Subcutaneous abdominal adipose tissue (tissue), 5 donors: ENCODE measurements around the gene BAK1.
A peak's percentile ranks its signal among the peaks of the same experiment; 100 is the strongest.
"Not testable (repeated sequence)": the region's sequence is repeated elsewhere in the genome, so short reads cannot be mapped to it uniquely, and the experiment has no call there.

ENCODE experiments used
- H3K27ac ChIP-seq: one replicate; pipeline ENCODE4 v1.7.0; 2013; ENCODE audit warnings: low read depth, mild to moderate bottlenecking, inconsistent platforms, low read length, moderate library complexity
- H3K27me3 ChIP-seq, 5 donors: one replicate each; pipeline ENCODE4 v1.7.0; 2013; ENCODE audit warnings: low read length in 5 of 5, inconsistent platforms in 1 of 5; ENCODE audit not compliant: control insufficient read depth in 5 of 5, insufficient read depth in 4 of 5
- H3K36me3 ChIP-seq, 5 donors: one replicate each; pipeline ENCODE4 v1.7.0; 2013; ENCODE audit warnings: low read length in 5 of 5; ENCODE audit not compliant: control insufficient read depth in 5 of 5, insufficient read depth in 5 of 5
- H3K4me1 ChIP-seq, 5 donors: one replicate each; pipeline ENCODE4 v1.7.0; 2013; ENCODE audit warnings: low read length in 5 of 5, mild to moderate bottlenecking in 3 of 5, moderate library complexity in 1 of 5; ENCODE audit not compliant: control insufficient read depth in 5 of 5, insufficient read depth in 5 of 5
- H3K4me3 ChIP-seq, 5 donors: one replicate each; pipeline ENCODE4 v1.7.0; 2013; ENCODE audit warnings: low read length in 5 of 5, low read depth in 1 of 5
- H3K9ac ChIP-seq, 5 donors: one replicate each; pipeline ENCODE4 v1.7.0; 2013; ENCODE audit warnings: low read length in 5 of 5, mild to moderate bottlenecking in 4 of 5, moderate library complexity in 3 of 5
- H3K9me3 ChIP-seq, 5 donors: one replicate each; pipeline ENCODE4 v1.7.0; 2013; ENCODE audit warnings: low read length in 5 of 5; ENCODE audit not compliant: control insufficient read depth in 5 of 5
- donor health status: healthy.
- donor health status: healthy.
- donor health status: healthy.
- donor health status: healthy.
- donor health status: healthy.

BAK1 gene

GRCh38 chr6:33596894-33597293, 16.8 kb upstream of the BAK1 start:
- not testable (repeated sequence) for H3K36me3 ChIP-seq, H3K9ac ChIP-seq, H3K4me1 ChIP-seq, H3K9me3 ChIP-seq, H3K4me3 ChIP-seq, H3K27ac ChIP-seq
- H3K27me3 ChIP-seq: peaks cover 5 to 13% (median 7%) of the 10 kb centered on the region in 5 donors

DNA sequence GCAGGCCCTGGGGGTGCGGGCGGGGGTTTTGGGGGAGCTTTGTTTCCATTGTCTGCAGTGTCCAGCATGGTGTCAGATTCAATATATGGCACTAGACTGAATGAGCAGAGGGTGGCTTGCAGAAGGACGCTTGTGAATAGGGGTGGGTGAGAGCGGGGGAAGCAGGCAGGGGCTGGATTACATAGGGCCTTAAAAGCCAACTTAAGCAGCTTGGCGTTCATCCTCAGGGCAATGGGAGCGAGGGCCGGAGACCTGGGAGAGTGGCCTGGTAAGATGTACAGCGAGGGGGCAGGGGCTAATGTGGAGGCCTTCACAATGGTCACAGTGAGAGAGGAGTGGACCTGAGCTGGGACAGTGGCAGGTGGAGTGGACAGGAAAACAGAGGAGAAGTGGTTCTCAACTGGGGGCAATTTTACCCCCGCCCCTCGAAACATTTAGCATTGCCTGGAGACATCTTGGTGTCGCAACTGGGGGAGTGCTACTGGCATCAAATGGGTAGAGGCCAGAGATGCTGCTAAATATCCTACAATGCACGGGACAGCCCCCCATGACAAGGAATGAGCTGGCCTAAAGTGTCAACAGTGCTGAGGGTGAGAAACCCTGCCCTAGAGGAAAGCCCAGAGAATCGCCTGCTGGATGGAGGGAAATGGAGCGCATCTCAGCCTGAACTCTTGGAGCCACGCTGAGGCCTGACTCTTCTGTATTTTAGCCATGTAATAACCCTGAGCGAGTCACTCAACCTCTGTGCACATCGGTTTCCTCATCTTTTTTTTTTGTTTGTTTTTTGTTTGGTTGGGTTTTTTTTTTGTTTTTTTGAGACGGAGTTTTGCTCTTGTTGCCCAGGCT, 15.1 kb upstream of the BAK1 start:
- H3K27me3 ChIP-seq: peaks cover 5 to 13% (median 7%) of the 10 kb centered on the region in 5 donors
- H3K4me3 ChIP-seq: no peak overlapping the region
- no peak overlapping the region for H3K27ac ChIP-seq
- no peaks in the 10 kb centered on the region for H3K36me3 ChIP-seq
- H3K9ac ChIP-seq: no peak overlapping the region
- H3K4me1 ChIP-seq: peaks cover 0 to 13% (median 4%) of the 10 kb centered on the region in 5 donors
- no peaks in the 10 kb centered on the region for H3K9me3 ChIP-seq

- H3K27ac ChIP-seq: no peak overlapping the region
- H3K4me1 ChIP-seq: peaks cover 0 to 28% (median 8%) of the 10 kb centered on the region in 5 donors
- no peak overlapping the region for H3K9ac ChIP-seq
- peaks cover 5 to 13% (median 7%) of the 10 kb centered on the region in 5 donors for H3K27me3 ChIP-seq
- no peaks in the 10 kb centered on the region for H3K36me3 ChIP-seq
- peak overlapping the region in 1 of 5 donors; percentile 13 for H3K4me3 ChIP-seq
- no peaks in the 10 kb centered on the region for H3K9me3 ChIP-seq
These were observed 13.3 kb upstream of the BAK1 start for GRCh38 chr6:33593414-33593727.

- Histone ChIP-seq H3K36me3 (no peaks in the 10 kb centered on the region), H3K27me3 (peaks cover 5 to 13% (median 7%) of the 10 kb centered on the region in 5 donors), H3K9ac (no peak overlapping the region), H3K4me3 (peak overlapping the region in 1 of 5 donors; percentile 13), H3K4me1 (peaks cover 0 to 28% (median 8%) of the 10 kb centered on the region in 5 donors), H3K9me3 (no peaks in the 10 kb centered on the region), H3K27ac (no peak overlapping the region)
These were observed 12.7 kb upstream of the BAK1 start for GRCh38 chr6:33592595-33593413.

DNA sequence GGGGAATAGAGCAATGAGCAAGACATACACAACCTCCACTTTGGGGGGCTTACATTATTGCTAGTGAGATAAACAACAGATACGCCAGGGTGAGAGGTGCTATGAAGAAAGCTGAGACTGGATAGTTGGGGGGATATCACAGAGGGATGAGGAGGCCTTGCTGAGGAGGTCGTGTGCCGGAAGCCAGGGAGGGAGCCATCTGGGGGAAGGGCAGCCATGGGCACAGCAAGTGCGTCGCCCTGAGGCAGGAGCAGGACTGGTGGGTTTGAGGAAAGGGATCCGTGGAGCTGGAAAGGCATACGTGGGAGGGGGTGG, 12.2 kb upstream of the BAK1 start:
- no peak overlapping the region for H3K27ac ChIP-seq
- no peaks in the 10 kb centered on the region for H3K9me3 ChIP-seq
- no peak overlapping the region for H3K4me3 ChIP-seq
- H3K36me3 ChIP-seq: no peaks in the 10 kb centered on the region
- no peak overlapping the region for H3K9ac ChIP-seq
- H3K4me1 ChIP-seq: peaks cover 0 to 28% (median 8%) of the 10 kb centered on the region in 5 donors
- H3K27me3 ChIP-seq: peaks cover 5 to 13% (median 7%) of the 10 kb centered on the region in 5 donors

- peaks cover 0 to 28% (median 8%) of the 10 kb centered on the region in 5 donors for H3K4me1 ChIP-seq
- H3K36me3 ChIP-seq: no peaks in the 10 kb centered on the region
- H3K4me3 ChIP-seq: no peak overlapping the region
- H3K27me3 ChIP-seq: peaks cover 5 to 13% (median 7%) of the 10 kb centered on the region in 5 donors
- no peak overlapping the region for H3K27ac ChIP-seq
- H3K9ac ChIP-seq: no peak overlapping the region
- no peaks in the 10 kb centered on the region for H3K9me3 ChIP-seq
These were observed 11.5 kb upstream of the BAK1 start for GRCh38 chr6:33591424-33592032.

- no peak overlapping the region for H3K9ac ChIP-seq
- peaks cover 0 to 33% (median 10%) of the 10 kb centered on the region in 5 donors for H3K4me1 ChIP-seq
- H3K27me3 ChIP-seq: peaks cover 5 to 13% (median 7%) of the 10 kb centered on the region in 5 donors
- H3K36me3 ChIP-seq: no peaks in the 10 kb centered on the region
- H3K27ac ChIP-seq: no peak overlapping the region
- no peaks in the 10 kb centered on the region for H3K9me3 ChIP-seq
- no peak overlapping the region for H3K4me3 ChIP-seq
These were observed 10.6 kb upstream of the BAK1 start for GRCh38 chr6:33590531-33591198.

DNA sequence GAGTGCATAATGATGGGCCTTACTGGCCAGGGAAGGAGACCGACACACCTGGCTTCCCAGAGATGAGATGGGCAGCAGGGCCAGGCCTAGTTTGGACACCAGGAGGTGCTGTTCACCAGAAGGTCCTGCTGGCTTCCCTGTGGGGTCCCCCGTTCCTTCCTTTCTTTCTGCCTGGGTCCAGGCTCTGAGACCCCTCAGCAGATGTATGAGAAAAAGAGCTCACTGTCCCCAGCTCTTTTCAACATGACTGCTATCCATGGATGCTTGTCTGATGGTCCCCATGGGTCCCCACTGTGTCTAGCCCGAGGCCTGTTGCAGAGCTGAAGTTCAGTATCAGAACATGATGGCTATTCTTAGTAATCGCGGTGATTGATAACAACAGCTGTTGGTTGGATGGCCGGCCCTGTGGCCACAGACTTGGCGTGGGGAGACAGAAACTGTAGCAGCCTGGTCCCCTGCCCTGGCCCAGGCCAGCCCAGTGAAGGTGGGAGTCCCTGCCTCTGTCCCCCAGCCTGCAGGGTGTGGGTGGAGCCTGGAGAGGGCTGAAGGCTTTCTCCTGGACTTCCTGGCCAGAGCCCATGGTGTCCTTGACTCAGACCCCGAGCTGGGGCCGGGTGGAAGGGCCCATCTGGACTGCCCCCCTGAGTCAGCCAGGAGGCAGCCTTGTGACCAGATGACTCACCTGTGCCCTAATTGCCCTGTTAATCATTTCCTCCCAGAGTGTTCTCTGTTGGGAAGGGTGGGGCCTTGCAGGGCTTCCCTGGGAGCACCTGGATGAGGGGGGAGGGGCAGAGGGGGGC, 9.9 kb upstream of the BAK1 start:
- H3K27me3 ChIP-seq: peaks cover 5 to 13% (median 7%) of the 10 kb centered on the region in 5 donors
- H3K36me3 ChIP-seq: no peaks in the 10 kb centered on the region
- H3K9me3 ChIP-seq: no peaks in the 10 kb centered on the region
- peak overlapping the region in 2 of 5 donors; percentile 30 to 41 for H3K9ac ChIP-seq
- H3K27ac ChIP-seq: peak overlapping the region; percentile 37
- H3K4me3 ChIP-seq: no peak overlapping the region
- H3K4me1 ChIP-seq: peaks cover 0 to 40% (median 13%) of the 10 kb centered on the region in 5 donors

- Histone ChIP-seq H3K9ac (peak overlapping the region in 1 of 5 donors; percentile 30), H3K4me3 (no peak overlapping the region), H3K9me3 (no peaks in the 10 kb centered on the region), H3K27me3 (peaks cover 5 to 13% (median 7%) of the 10 kb centered on the region in 5 donors), H3K36me3 (no peaks in the 10 kb centered on the region), H3K27ac (peak overlapping the region; percentile 37), H3K4me1 (peaks cover 0 to 40% (median 13%) of the 10 kb centered on the region in 5 donors)
These were observed 9.3 kb upstream of the BAK1 start for GRCh38 chr6:33589392-33589730.
